K562 (cell line): ENCODE data around the gene KAT7. TPM values are rescaled to one million over a fixed set of nuclear protein-coding genes. Genes with fewer than 3 reads are reported as not detected.

Experiments used
- DDX20 ChIP-seq: fragments of 450-650 bp; IDR thresholded peaks from 2 replicates; pipeline ENCODE4 v1.6.1; 2016; ENCODE audit warnings: missing genetic modification characterization, low read depth, mild to moderate bottlenecking, missing compliant biosample characterization, moderate library complexity
- FOXK2 ChIP-seq, 2 experiments: fragments of 450-650 bp; IDR thresholded peaks in 1 of 2; conservative IDR thresholded peaks in 1 of 2; 2 replicates each; pipeline ENCODE4 v1.6.1; 2016; ENCODE audit warnings: low read depth in 2 of 2, mild to moderate bottlenecking in 1 of 2
- KDM5B ChIP-seq: fragments of 200-600 bp; sonication (generic); IDR thresholded peaks from 2 replicates; pipeline ENCODE4 v1.6.1; 2012; ENCODE audit warnings: low read depth, mild to moderate bottlenecking, moderate library complexity, low read length, control low read depth, inconsistent platforms; ENCODE audit not compliant: insufficient replicate concordance
- NCOA1 ChIP-seq: fragments of 450-650 bp; IDR thresholded peaks from 2 replicates; pipeline ENCODE4 v1.6.1; 2016; ENCODE audit warnings: low read depth
- PHF8 ChIP-seq: fragments of 200-600 bp; sonication (generic); IDR thresholded peaks from 2 replicates; pipeline ENCODE4 v1.6.1; 2012; ENCODE audit warnings: mixed run types, mild to moderate bottlenecking, inconsistent platforms, low read length, moderate library complexity, borderline replicate concordance
- POLR2H ChIP-seq: IDR thresholded peaks from 2 replicates; pipeline ENCODE4 v1.6.1; 2016; ENCODE audit warnings: missing genetic modification characterization, low read depth, mild to moderate bottlenecking, control low read depth, missing compliant biosample characterization, moderate library complexity
- RAD51 ChIP-seq: fragments of 450-650 bp; IDR thresholded peaks from 2 replicates; pipeline ENCODE4 v1.7.1; 2016; ENCODE audit warnings: low read depth, mild to moderate bottlenecking, borderline replicate concordance
- RNF2 ChIP-seq: sonication (generic); IDR thresholded peaks from 2 replicates; pipeline ENCODE4 v1.6.1; 2016
- SOX6 ChIP-seq: fragments of 450-650 bp; IDR thresholded peaks from 2 replicates; pipeline ENCODE4 v1.6.1; 2014; ENCODE audit warnings: mild to moderate bottlenecking
- ZNF175 ChIP-seq: fragments of 200-800 bp; sonication (Bioruptor generic); IDR thresholded peaks from 2 replicates; pipeline ENCODE4 v1.6.1; 2016; ENCODE audit warnings: low read depth, mild to moderate bottlenecking, missing genetic modification characterization, missing compliant biosample characterization
- polyA plus RNA-seq, 8 experiments: library from polyadenylated mRNA; depleted of rRNA in 4 of 8; stranded (reverse) in 5 of 8; unstranded in 3 of 8; fragments of >200 nt; fragmentation: Nextera tagmentation in 2 of 8; fragmentation: Illumina TruSeq in 1 of 8; extraction: Ambion mirVana in 2 of 8; extraction: Trizol in 1 of 8; gene quantifications; 2 replicates each; pipeline versions ENCODE4 v1.2.1 to v1.2.3, GENCODE V29; 2011 to 2014; ENCODE audit warnings: inconsistent platforms in 1 of 8, missing spikeins in 1 of 8
- total RNA-seq, 7 experiments: library from RNA; depleted of rRNA in 6 of 7; stranded (reverse); fragments of >200 nt in 6 of 7; fragmentation: Illumina TruSeq in 2 of 7; extraction: Trizol in 2 of 7; gene quantifications; 2 replicates each; pipeline versions ENCODE4 v1.2.1 to v1.2.3, GENCODE V29; 2011 to 2021; ENCODE audit warnings: low replicate concordance in 1 of 7
- TF ChIP-seq, protein P1 (sequence below), 3 experiments: fragments of 200-800 bp in 1 of 3; fragments of 250-450 bp in 1 of 3; fragments of 450-650 bp in 1 of 3; sonication (Bioruptor Pico) in 1 of 3; sonication (Bioruptor generic) in 1 of 3; formaldehyde crosslinking in 1 of 3; IDR thresholded peaks; 2 replicates each; pipeline versions ENCODE4 v1.6.1 to v1.8.0; 2016 to 2022; ENCODE audit warnings: mild to moderate bottlenecking in 2 of 3, missing genetic modification characterization in 2 of 3, missing compliant biosample characterization in 1 of 3, moderate library complexity in 1 of 3
- TF ChIP-seq, protein P2 (sequence below): fragments of 250-450 bp; sonication (Bioruptor Pico); IDR thresholded peaks from 2 replicates; pipeline ENCODE4 v1.5.0; 2021; ENCODE audit warnings: mild to moderate bottlenecking, moderate library complexity
- TF ChIP-seq, protein P3 (sequence below): fragments of 250-450 bp; sonication (Bioruptor Pico); IDR thresholded peaks from 2 replicates; pipeline ENCODE4 v1.4.0; 2020; ENCODE audit warnings: mild to moderate bottlenecking, moderate library complexity, borderline replicate concordance
- TF ChIP-seq, protein P4 (sequence below), 2 experiments: fragments of 450-650 bp in 1 of 2; sonication (generic) in 1 of 2; formaldehyde crosslinking in 1 of 2; IDR thresholded peaks in 1 of 2; conservative IDR thresholded peaks in 1 of 2; 2 replicates each; pipeline versions ENCODE4 v1.6.1 to v1.8.1; 2016 to 2023; ENCODE audit warnings: mild to moderate bottlenecking in 2 of 2, moderate library complexity in 2 of 2, inconsistent platforms in 1 of 2, missing genetic modification reagents in 1 of 2

The KAT7 gene
- total and polyA plus RNA-seq, 9 of the 15 experiments (the other 6 are each of a cell fraction or from before 2014, with no cell fraction given) = 10.8 to 57.3 (median 34.8) TPM

DNA sequence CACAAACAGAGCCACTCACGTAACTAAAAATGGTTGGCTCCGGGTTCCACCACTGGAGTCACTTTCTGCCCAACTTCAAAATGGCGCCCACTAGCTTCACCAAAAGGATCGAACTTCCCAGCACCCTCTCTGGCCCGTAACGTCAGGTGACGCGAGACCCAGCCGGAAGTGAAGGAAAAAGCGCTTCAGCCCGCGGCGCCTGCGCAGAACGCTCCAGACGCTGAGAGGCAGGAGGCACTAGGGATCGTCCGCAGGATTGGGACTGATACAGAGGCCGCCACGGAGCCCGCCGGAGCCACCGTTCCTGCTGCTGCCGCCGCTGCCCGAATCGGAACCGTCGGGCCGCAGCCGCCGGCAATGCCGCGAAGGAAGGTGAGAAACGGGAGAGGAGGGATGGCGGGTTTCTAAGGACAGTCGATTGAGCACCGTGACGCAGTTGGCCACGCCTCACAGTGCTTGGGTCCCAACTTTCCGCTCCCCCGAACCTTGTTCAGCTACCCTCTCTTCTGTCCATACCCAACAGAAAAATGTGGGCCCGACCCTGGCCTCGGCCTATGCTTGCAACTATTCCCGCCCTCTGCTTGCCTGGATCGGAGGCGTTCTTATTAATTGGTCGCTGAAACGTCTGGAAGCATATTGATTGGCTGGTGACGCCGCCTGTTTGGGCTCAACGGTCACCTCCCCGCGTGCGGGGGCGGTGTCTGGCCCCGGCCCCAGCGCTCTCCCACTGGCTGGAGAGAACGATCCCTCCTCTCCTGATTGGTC lies at the start of gene KAT7 (continued):
- TF ChIP-seq RNF2 (no peak; the same call in 1 of the 2 replicates), POLR2H (tag) (peak; percentile 91), RAD51 (peak; percentile 92), KDM5B (peak; percentile 61), ZNF175 (CRISPR knock-in tag) (peak; percentile 60), NCOA1 (peak; percentile 46; the same call in 1 of the 2 replicates), SOX6 (no peak), PHF8 (peak; percentile 100), DDX20 (tag) (0 out of 2 replicates have a peak, but pooled peaks have one; percentile 34), FOXK2 (conservative IDR thresholded peaks at IDR 0.05 in 1 of 2, IDR thresholded peaks at IDR 0.05 in 1 of 2; ENCODE audit: low read depth in 2 of 2) (peak in 1 of 2 experiments; percentile 50; a peak in 2 of 4 replicates)
- TF ChIP-seq, protein P1, sequence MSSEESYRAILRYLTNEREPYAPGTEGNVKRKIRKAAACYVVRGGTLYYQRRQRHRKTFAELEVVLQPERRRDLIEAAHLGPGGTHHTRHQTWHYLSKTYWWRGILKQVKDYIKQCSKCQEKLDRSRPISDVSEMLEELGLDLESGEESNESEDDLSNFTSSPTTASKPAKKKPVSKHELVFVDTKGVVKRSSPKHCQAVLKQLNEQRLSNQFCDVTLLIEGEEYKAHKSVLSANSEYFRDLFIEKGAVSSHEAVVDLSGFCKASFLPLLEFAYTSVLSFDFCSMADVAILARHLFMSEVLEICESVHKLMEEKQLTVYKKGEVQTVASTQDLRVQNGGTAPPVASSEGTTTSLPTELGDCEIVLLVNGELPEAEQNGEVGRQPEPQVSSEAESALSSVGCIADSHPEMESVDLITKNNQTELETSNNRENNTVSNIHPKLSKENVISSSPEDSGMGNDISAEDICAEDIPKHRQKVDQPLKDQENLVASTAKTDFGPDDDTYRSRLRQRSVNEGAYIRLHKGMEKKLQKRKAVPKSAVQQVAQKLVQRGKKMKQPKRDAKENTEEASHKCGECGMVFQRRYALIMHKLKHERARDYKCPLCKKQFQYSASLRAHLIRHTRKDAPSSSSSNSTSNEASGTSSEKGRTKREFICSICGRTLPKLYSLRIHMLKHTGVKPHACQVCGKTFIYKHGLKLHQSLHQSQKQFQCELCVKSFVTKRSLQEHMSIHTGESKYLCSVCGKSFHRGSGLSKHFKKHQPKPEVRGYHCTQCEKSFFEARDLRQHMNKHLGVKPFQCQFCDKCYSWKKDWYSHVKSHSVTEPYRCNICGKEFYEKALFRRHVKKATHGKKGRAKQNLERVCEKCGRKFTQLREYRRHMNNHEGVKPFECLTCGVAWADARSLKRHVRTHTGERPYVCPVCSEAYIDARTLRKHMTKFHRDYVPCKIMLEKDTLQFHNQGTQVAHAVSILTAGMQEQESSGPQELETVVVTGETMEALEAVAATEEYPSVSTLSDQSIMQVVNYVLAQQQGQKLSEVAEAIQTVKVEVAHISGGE (CRISPR knock-in tag; IDR thresholded peaks at IDR 0.05) = peak in 1 of 3 experiments; percentile 84; a peak in 2 of 6 replicates
- TF ChIP-seq, protein P2, sequence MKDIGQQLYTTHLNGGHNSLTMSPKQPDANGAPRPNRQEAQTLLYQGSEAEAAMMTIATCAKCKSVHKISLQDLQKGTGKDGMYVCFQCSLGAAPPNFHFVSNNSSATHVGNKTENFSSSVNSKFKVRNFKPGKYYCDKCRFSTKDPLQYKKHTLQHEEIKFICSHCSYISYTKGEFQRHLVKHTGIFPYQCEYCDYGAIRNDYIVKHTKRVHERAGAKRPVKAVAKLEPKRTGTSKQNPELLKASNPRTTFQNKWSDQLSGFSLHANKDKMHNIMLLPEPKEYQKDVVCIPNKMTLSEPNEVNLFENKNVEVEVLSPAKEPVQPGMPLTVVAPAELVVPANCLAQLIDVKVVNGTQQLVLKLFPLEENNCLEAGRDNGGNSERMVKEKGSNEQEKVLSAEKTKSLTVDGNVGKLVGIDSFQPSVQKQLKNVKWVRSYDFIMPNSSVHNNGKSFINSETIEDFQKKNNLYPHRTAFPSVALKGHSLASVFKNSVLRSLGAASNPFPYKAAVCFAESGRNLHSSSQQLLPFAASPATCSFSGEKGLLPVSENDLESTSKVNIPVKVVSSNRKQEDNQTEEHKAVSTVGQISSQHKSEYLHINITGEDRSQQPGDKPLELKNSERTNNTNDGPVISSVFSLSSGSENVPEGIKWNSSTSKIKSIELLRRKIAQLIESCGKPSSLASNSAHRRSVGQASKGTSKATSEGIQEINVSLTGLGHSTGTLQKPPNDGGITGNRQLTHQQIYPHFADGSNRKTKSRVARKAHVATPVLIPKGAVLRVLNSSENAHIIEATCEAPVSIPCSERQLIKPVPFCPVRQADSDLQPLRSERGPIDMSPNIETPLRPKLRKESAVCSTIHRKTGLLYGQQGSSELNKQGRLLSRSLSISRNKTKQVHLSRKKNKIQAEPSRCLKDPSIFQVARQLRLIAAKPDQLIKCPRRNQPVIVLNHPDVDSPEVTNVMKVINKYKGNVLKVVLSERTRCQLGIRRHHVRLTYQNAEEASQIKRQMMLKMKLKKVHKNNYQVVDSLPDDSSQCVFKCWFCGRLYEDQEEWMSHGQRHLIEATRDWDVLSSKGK (CRISPR knock-in tag) = no peak
- TF ChIP-seq, protein P3, sequence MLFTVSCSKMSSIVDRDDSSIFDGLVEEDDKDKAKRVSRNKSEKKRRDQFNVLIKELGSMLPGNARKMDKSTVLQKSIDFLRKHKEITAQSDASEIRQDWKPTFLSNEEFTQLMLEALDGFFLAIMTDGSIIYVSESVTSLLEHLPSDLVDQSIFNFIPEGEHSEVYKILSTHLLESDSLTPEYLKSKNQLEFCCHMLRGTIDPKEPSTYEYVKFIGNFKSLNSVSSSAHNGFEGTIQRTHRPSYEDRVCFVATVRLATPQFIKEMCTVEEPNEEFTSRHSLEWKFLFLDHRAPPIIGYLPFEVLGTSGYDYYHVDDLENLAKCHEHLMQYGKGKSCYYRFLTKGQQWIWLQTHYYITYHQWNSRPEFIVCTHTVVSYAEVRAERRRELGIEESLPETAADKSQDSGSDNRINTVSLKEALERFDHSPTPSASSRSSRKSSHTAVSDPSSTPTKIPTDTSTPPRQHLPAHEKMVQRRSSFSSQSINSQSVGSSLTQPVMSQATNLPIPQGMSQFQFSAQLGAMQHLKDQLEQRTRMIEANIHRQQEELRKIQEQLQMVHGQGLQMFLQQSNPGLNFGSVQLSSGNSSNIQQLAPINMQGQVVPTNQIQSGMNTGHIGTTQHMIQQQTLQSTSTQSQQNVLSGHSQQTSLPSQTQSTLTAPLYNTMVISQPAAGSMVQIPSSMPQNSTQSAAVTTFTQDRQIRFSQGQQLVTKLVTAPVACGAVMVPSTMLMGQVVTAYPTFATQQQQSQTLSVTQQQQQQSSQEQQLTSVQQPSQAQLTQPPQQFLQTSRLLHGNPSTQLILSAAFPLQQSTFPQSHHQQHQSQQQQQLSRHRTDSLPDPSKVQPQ = no peak
- TF ChIP-seq, protein P4, sequence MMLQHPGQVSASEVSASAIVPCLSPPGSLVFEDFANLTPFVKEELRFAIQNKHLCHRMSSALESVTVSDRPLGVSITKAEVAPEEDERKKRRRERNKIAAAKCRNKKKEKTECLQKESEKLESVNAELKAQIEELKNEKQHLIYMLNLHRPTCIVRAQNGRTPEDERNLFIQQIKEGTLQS (IDR thresholded peaks at IDR 0.05) = no peak; the same call in 1 of the 2 replicates
- TF ChIP-seq, protein P4 (CRISPR knock-in tag; conservative IDR thresholded peaks at IDR 0.05) = peak; percentile 76; the same call in 1 of the 2 replicates
